MCF 10A (cell line): ENCODE measurements around the gene CLDN20. TPM values are rescaled to one million over a fixed set of nuclear protein-coding genes. Genes with fewer than 3 reads are reported as not detected.

ENCODE experiments used
- BruUV-seq: library from RNA; stranded (reverse); fragments of 400-500 nt; replicated peaks from 2 replicates; lab custom pipeline; 2021; lab: Mats Ljungman, UMichigan
- CTCF ChIA-PET: fragments of 300-600 bp; sonication (Branson Sonifier 250); formaldehyde crosslinking; extraction: SDS; loops from one replicate; lab custom pipeline; 2021; ENCODE audit warnings: antibody characterized with exemption, inconsistent platforms; lab: Yijun Ruan, JAX
- POLR2A ChIA-PET: fragments of 300-600, 350-650 bp; sonication (Branson Sonifier 250); formaldehyde crosslinking; extraction: SDS; loops from one replicate; lab custom pipeline; 2020; ENCODE audit warnings: antibody characterized with exemption, inconsistent platforms; lab: Yijun Ruan, JAX
- DNase-seq: peaks from one replicate; pipeline ENCODE4 v3.0.0-alpha.2; 2018; ENCODE audit not compliant: unreplicated experiment
- H3K27ac Mint-ChIP-seq: one replicate; pipeline ENCODE4 v1.8.0; 2022; ENCODE audit warnings: mild to moderate bottlenecking, low read depth, mixed read lengths; ENCODE audit not compliant: unreplicated experiment
- H3K27me3 Mint-ChIP-seq: one replicate; pipeline ENCODE4 v1.8.0; 2022; ENCODE audit warnings: mixed read lengths; ENCODE audit not compliant: insufficient read depth, unreplicated experiment
- H3K36me3 Mint-ChIP-seq: one replicate; pipeline ENCODE4 v1.8.0; 2022; ENCODE audit warnings: mild to moderate bottlenecking, moderate library complexity, mixed read lengths; ENCODE audit not compliant: insufficient read depth, unreplicated experiment
- H3K4me1 Mint-ChIP-seq: one replicate; pipeline ENCODE4 v1.8.0; 2022; ENCODE audit warnings: mixed read lengths; ENCODE audit not compliant: insufficient read depth, unreplicated experiment
- H3K4me3 Mint-ChIP-seq: one replicate; pipeline ENCODE4 v1.8.0; 2022; ENCODE audit warnings: mild to moderate bottlenecking, moderate library complexity, mixed read lengths; ENCODE audit not compliant: unreplicated experiment
- H3K9me3 Mint-ChIP-seq: one replicate; pipeline ENCODE4 v1.8.0; 2022; ENCODE audit warnings: mixed read lengths; ENCODE audit not compliant: unreplicated experiment
- CTCF ChIP-seq: fragments of 200-600 bp; IDR thresholded peaks from one replicate; pipeline ENCODE4 v1.8.0; 2022; ENCODE audit warnings: antibody characterized with exemption, mild to moderate bottlenecking; ENCODE audit not compliant: unreplicated experiment
- intact Hi-C: fragments of 100-400 bp; cut with micrococcal nuclease; formaldehyde crosslinking; loops from 2 replicates; pipeline ENCODE4 v1.14.1; 2022
- total RNA-seq: library from RNA; stranded (reverse); gene quantifications from 2 replicates; pipeline ENCODE4 v1.2.3, GENCODE V29; 2022

CLDN20 gene
- total RNA-seq, 1 experiment from 2014 or later = not detected

- POLR2A ChIA-PET = no interaction called here
- DNase-seq = no peak
- Mint-ChIP-seq H3K4me1 (peaks cover 6% of the 10 kb centered on the region), H3K36me3 (peaks cover 61% of the 10 kb centered on the region), H3K4me3 (no peak overlapping the region), H3K9me3 (no peaks in the 10 kb centered on the region), H3K27ac (no peak overlapping the region), H3K27me3 (no peaks in the 10 kb centered on the region)
- no TSS peak for BruUV-seq
- no peak for TF ChIP-seq CTCF
- intact Hi-C loops = no loop called here
- CTCF ChIA-PET = interaction anchor here (1.2 kb wide), 1 partner anchor 9 kb away, joined by 3 read pairs; no protein-coding TSS in a partner anchor
Measured at GRCh38 chr6:155259897-155260296, 3.9 kb upstream of the CLDN20 start.

GRCh38 chr6:155260686-155261085 lies 3.1 kb upstream of the CLDN20 start:
- no TSS peak for BruUV-seq
- intact Hi-C loops = no loop called here
- Mint-ChIP-seq H3K4me1 (peaks cover 12% of the 10 kb centered on the region), H3K27ac (no peak overlapping the region), H3K9me3 (no peaks in the 10 kb centered on the region), H3K36me3 (peaks cover 55% of the 10 kb centered on the region), H3K4me3 (no peak overlapping the region), H3K27me3 (no peaks in the 10 kb centered on the region)
- CTCF ChIA-PET = interaction anchor here (0.8 to 1.2 kb wide), 2 partner anchors 8 to 332 kb away, joined by 3 to 5 read pairs; no protein-coding TSS in a partner anchor
- POLR2A ChIA-PET = no interaction called here
- no peak for DNase-seq
- no peak for TF ChIP-seq CTCF

- intact Hi-C loops = no loop called here
- POLR2A ChIA-PET = no interaction called here
Measured at GRCh38 chr6:155261111-155261900, 2.5 kb upstream of the CLDN20 start.

More at GRCh38 chr6:155261111-155261900, 2.5 kb upstream of the CLDN20 start:
- CTCF ChIA-PET = interaction anchor here (0.8 to 1.2 kb wide), 2 partner anchors 7 to 333 kb away, joined by 3 to 5 read pairs; no protein-coding TSS in a partner anchor
- BruUV-seq = no TSS peak
- H3K27ac Mint-ChIP-seq = no peak overlapping the region
- no peak overlapping the region for H3K4me3 Mint-ChIP-seq
- no peaks in the 10 kb centered on the region for H3K27me3 Mint-ChIP-seq
- TF ChIP-seq CTCF = no peak
- H3K9me3 Mint-ChIP-seq = no peaks in the 10 kb centered on the region
- DNase-seq = no peak
- H3K36me3 Mint-ChIP-seq = peaks cover 49% of the 10 kb centered on the region
- H3K4me1 Mint-ChIP-seq = peaks cover 12% of the 10 kb centered on the region
